CD4-positive, alpha-beta T cell treated with Interleukin-4 for 4 hours (primary cell): ENCODE results near the gene KRR1.

Source experiments
- DNase-seq: peaks from one replicate; pipeline ENCODE4 v3.0.0-alpha.2; 2020

KRR1 gene

GRCh38 chr12:75511116-75512048 is at the start of gene KRR1:
TSS of gene KRR1 (minus strand) at chr12:75511609. CDS start at chr12:75511597, 12 bp downstream.
- peak; percentile 95 for DNase-seq

GRCh38 chr12:75560167-75560566 is 48.8 kb upstream of the KRR1 start:
- no peak for DNase-seq

- no peak for DNase-seq
Measured at GRCh38 chr12:75558287-75558686, 46.9 kb upstream of the KRR1 start.

GRCh38 chr12:75556311-75556899 is 45.0 kb upstream of the KRR1 start:
- no peak for DNase-seq

GRCh38 chr12:75554556-75554880 is 43.1 kb upstream of the KRR1 start:
- DNase-seq, result no peak

GRCh38 chr12:75553836-75554555 is 42.6 kb upstream of the KRR1 start:
- no peak for DNase-seq

- DNase-seq, result no peak
Measured at GRCh38 chr12:75553398-75553797, 42.0 kb upstream of the KRR1 start.

- no peak for DNase-seq
Measured at GRCh38 chr12:75551477-75551876, 40.1 kb upstream of the KRR1 start.

GRCh38 chr12:75550401-75551240 is 39.2 kb upstream of the KRR1 start:
- DNase-seq, result no peak

GRCh38 chr12:75549989-75550388 is 38.6 kb upstream of the KRR1 start:
- DNase-seq, result no peak

- no peak for DNase-seq
Measured at GRCh38 chr12:75548879-75549278, 37.5 kb upstream of the KRR1 start.

- DNase-seq, result no peak
Measured at GRCh38 chr12:75545636-75546035, 34.2 kb upstream of the KRR1 start.

GRCh38 chr12:75543529-75543928 is 32.1 kb upstream of the KRR1 start:
- no peak for DNase-seq

GRCh38 chr12:75542942-75543341 is 31.5 kb upstream of the KRR1 start:
- DNase-seq, result no peak

GRCh38 chr12:75539889-75540288 is 28.5 kb upstream of the KRR1 start:
- DNase-seq, result no peak

GRCh38 chr12:75533239-75533638 is 21.8 kb upstream of the KRR1 start:
- no peak for DNase-seq

- DNase-seq, result no peak
Measured at GRCh38 chr12:75529826-75530225, 18.4 kb upstream of the KRR1 start.

GRCh38 chr12:75529316-75529715 is 17.9 kb upstream of the KRR1 start:
- DNase-seq, result no peak

- DNase-seq, result no peak
Measured at GRCh38 chr12:75528692-75529091, 17.3 kb upstream of the KRR1 start.

- DNase-seq, result no peak
Measured at GRCh38 chr12:75528272-75528671, 16.9 kb upstream of the KRR1 start.

GRCh38 chr12:75526655-75527511 is 15.5 kb upstream of the KRR1 start:
- peak; percentile 49 for DNase-seq

GRCh38 chr12:75525263-75525662 is 13.9 kb upstream of the KRR1 start:
- DNase-seq, result no peak
